ENCODE results near the gene GRHL1.

Gene GRHL1

GRCh38 chr2:9982891-9983290 is 31.4 kb downstream of the GRHL1 start:
- Histone ChIP-seq H3K27me3 (ENCODE audit: control insufficient read depth, insufficient read depth, low read length, poor library complexity, severe bottlenecking) (no peaks in the 10 kb centered on the region), H3K9me3 (ENCODE audit: control insufficient read depth, low read length) (no peaks in the 10 kb centered on the region), H3K4me1 (ENCODE audit: control insufficient read depth, insufficient read depth, low read length) (no peaks in the 10 kb centered on the region), H3K36me3 (ENCODE audit: control insufficient read depth, insufficient read depth, low read length) (no peaks in the 10 kb centered on the region), H3K27ac (ENCODE audit: insufficient read depth, low read depth, low read length, poor library complexity, severe bottlenecking) (no peak overlapping the region), H3K4me3 (ENCODE audit: insufficient read depth, low read depth, low read length) (no peak overlapping the region)
- WGBS, 2 experiments, result 92 to 94% methylated on average over 10 of the region's 10 CpGs

- Histone ChIP-seq H3K9me3 (ENCODE audit: control insufficient read depth, low read length) (no peaks in the 10 kb centered on the region), H3K27me3 (ENCODE audit: control insufficient read depth, insufficient read depth, low read length, poor library complexity, severe bottlenecking) (no peaks in the 10 kb centered on the region), H3K36me3 (ENCODE audit: control insufficient read depth, insufficient read depth, low read length) (no peaks in the 10 kb centered on the region), H3K4me1 (ENCODE audit: control insufficient read depth, insufficient read depth, low read length) (no peaks in the 10 kb centered on the region), H3K27ac (ENCODE audit: insufficient read depth, low read depth, low read length, poor library complexity, severe bottlenecking) (no peak overlapping the region), H3K4me3 (ENCODE audit: insufficient read depth, low read depth, low read length) (no peak overlapping the region)
- WGBS, 2 experiments, result 86 to 88% methylated on average over 15 of the region's 15 CpGs
These were observed 32.1 kb downstream of the GRHL1 start for GRCh38 chr2:9983401-9984216.

- H3K27me3 ChIP-seq (ENCODE audit: control insufficient read depth, insufficient read depth, low read length, poor library complexity, severe bottlenecking), result no peaks in the 10 kb centered on the region
- WGBS, 2 experiments, result 58 to 60% methylated on average over 7 of the region's 7 CpGs
- H3K4me3 ChIP-seq (ENCODE audit: insufficient read depth, low read depth, low read length), result no peak overlapping the region
- H3K9me3 ChIP-seq (ENCODE audit: control insufficient read depth, low read length), result no peaks in the 10 kb centered on the region
- H3K36me3 ChIP-seq (ENCODE audit: control insufficient read depth, insufficient read depth, low read length), result no peaks in the 10 kb centered on the region
- H3K27ac ChIP-seq (ENCODE audit: insufficient read depth, low read depth, low read length, poor library complexity, severe bottlenecking), result no peak overlapping the region
- no peaks in the 10 kb centered on the region for H3K4me1 ChIP-seq (ENCODE audit: control insufficient read depth, insufficient read depth, low read length)
These were observed 32.8 kb downstream of the GRHL1 start for GRCh38 chr2:9984217-9984739.

- H3K36me3 ChIP-seq (ENCODE audit: control insufficient read depth, insufficient read depth, low read length), result no peaks in the 10 kb centered on the region
- no peaks in the 10 kb centered on the region for H3K4me1 ChIP-seq (ENCODE audit: control insufficient read depth, insufficient read depth, low read length)
- no peak overlapping the region for H3K27ac ChIP-seq (ENCODE audit: insufficient read depth, low read depth, low read length, poor library complexity, severe bottlenecking)
- WGBS, 2 experiments, result 89 to 94% methylated on average over 6 of the region's 6 CpGs
- no peaks in the 10 kb centered on the region for H3K9me3 ChIP-seq (ENCODE audit: control insufficient read depth, low read length)
- H3K4me3 ChIP-seq (ENCODE audit: insufficient read depth, low read depth, low read length), result no peak overlapping the region
- H3K27me3 ChIP-seq (ENCODE audit: control insufficient read depth, insufficient read depth, low read length, poor library complexity, severe bottlenecking), result no peaks in the 10 kb centered on the region
These were observed 33.5 kb downstream of the GRHL1 start for GRCh38 chr2:9984871-9985480.

GRCh38 chr2:9985531-9986328 is 34.2 kb downstream of the GRHL1 start:
- no peaks in the 10 kb centered on the region for H3K4me1 ChIP-seq (ENCODE audit: control insufficient read depth, insufficient read depth, low read length)
- no peaks in the 10 kb centered on the region for H3K36me3 ChIP-seq (ENCODE audit: control insufficient read depth, insufficient read depth, low read length)
- no peak overlapping the region for H3K4me3 ChIP-seq (ENCODE audit: insufficient read depth, low read depth, low read length)
- H3K9me3 ChIP-seq (ENCODE audit: control insufficient read depth, low read length), result no peaks in the 10 kb centered on the region
- H3K27ac ChIP-seq (ENCODE audit: insufficient read depth, low read depth, low read length, poor library complexity, severe bottlenecking), result no peak overlapping the region
- H3K27me3 ChIP-seq (ENCODE audit: control insufficient read depth, insufficient read depth, low read length, poor library complexity, severe bottlenecking), result no peaks in the 10 kb centered on the region
- WGBS, 2 experiments, result 92 to 95% methylated on average over 5 of the region's 5 CpGs

- Histone ChIP-seq H3K4me3 (ENCODE audit: insufficient read depth, low read depth, low read length) (no peak overlapping the region), H3K27me3 (ENCODE audit: control insufficient read depth, insufficient read depth, low read length, poor library complexity, severe bottlenecking) (no peaks in the 10 kb centered on the region), H3K27ac (ENCODE audit: insufficient read depth, low read depth, low read length, poor library complexity, severe bottlenecking) (no peak overlapping the region), H3K4me1 (ENCODE audit: control insufficient read depth, insufficient read depth, low read length) (no peaks in the 10 kb centered on the region), H3K36me3 (ENCODE audit: control insufficient read depth, insufficient read depth, low read length) (no peaks in the 10 kb centered on the region), H3K9me3 (ENCODE audit: control insufficient read depth, low read length) (no peaks in the 10 kb centered on the region)
- 92 to 94% methylated on average over 5 of the region's 5 CpGs for WGBS, 2 experiments
These were observed 36.8 kb downstream of the GRHL1 start for GRCh38 chr2:9988320-9988719.

GRCh38 chr2:9990736-9991135 is 39.2 kb downstream of the GRHL1 start:
- Histone ChIP-seq H3K4me3 (ENCODE audit: insufficient read depth, low read depth, low read length) (no peak overlapping the region), H3K9me3 (ENCODE audit: control insufficient read depth, low read length) (no peaks in the 10 kb centered on the region), H3K4me1 (ENCODE audit: control insufficient read depth, insufficient read depth, low read length) (no peaks in the 10 kb centered on the region), H3K27me3 (ENCODE audit: control insufficient read depth, insufficient read depth, low read length, poor library complexity, severe bottlenecking) (no peaks in the 10 kb centered on the region), H3K27ac (ENCODE audit: insufficient read depth, low read depth, low read length, poor library complexity, severe bottlenecking) (no peak overlapping the region), H3K36me3 (ENCODE audit: control insufficient read depth, insufficient read depth, low read length) (no peaks in the 10 kb centered on the region)
- 31 to 43% methylated on average over 5 to 6 of the region's 6 CpGs for WGBS, 2 experiments

- H3K36me3 ChIP-seq (ENCODE audit: control insufficient read depth, insufficient read depth, low read length), result no peaks in the 10 kb centered on the region
- 100% methylated on average over 1 of the region's 1 CpG; no CpG with 5 or more reads in 1 of the 2 experiments for WGBS, 2 experiments
- H3K27ac ChIP-seq (ENCODE audit: insufficient read depth, low read depth, low read length, poor library complexity, severe bottlenecking), result no peak overlapping the region
- H3K9me3 ChIP-seq (ENCODE audit: control insufficient read depth, low read length), result no peaks in the 10 kb centered on the region
- no peaks in the 10 kb centered on the region for H3K4me1 ChIP-seq (ENCODE audit: control insufficient read depth, insufficient read depth, low read length)
- H3K27me3 ChIP-seq (ENCODE audit: control insufficient read depth, insufficient read depth, low read length, poor library complexity, severe bottlenecking), result no peaks in the 10 kb centered on the region
- H3K4me3 ChIP-seq (ENCODE audit: insufficient read depth, low read depth, low read length), result no peak overlapping the region
These were observed 39.7 kb downstream of the GRHL1 start for GRCh38 chr2:9991221-9991620.

GRCh38 chr2:9991829-9992273 is 40.4 kb downstream of the GRHL1 start:
- no peaks in the 10 kb centered on the region for H3K27me3 ChIP-seq (ENCODE audit: control insufficient read depth, insufficient read depth, low read length, poor library complexity, severe bottlenecking)
- H3K4me3 ChIP-seq (ENCODE audit: insufficient read depth, low read depth, low read length), result no peak overlapping the region
- H3K9me3 ChIP-seq (ENCODE audit: control insufficient read depth, low read length), result no peaks in the 10 kb centered on the region
- no peak overlapping the region for H3K27ac ChIP-seq (ENCODE audit: insufficient read depth, low read depth, low read length, poor library complexity, severe bottlenecking)
- no peaks in the 10 kb centered on the region for H3K36me3 ChIP-seq (ENCODE audit: control insufficient read depth, insufficient read depth, low read length)
- no peaks in the 10 kb centered on the region for H3K4me1 ChIP-seq (ENCODE audit: control insufficient read depth, insufficient read depth, low read length)
- WGBS, 2 experiments, result 92 to 97% methylated on average over 6 of the region's 6 CpGs

Data from ectodermal cell (in vitro differentiated cells).